GM13977 (cell line): ENCODE data around the gene ACTN4.

Experiments used
- DNase-seq: peaks from one replicate; pipeline ENCODE4 v3.0.0; 2012; ENCODE audit warnings: low spot score
- in situ Hi-C: fragments of 300-500 bp; cut with MboI; formaldehyde crosslinking; loops from one replicate; pipeline ENCODE4 v1.12.0; 2022; ENCODE audit warnings: low sequenced_read_pairs, low pct_unique_long_range_greater_than_20kb, mixed read lengths, inconsistent platforms; ENCODE audit not compliant: unreplicated experiment
- TF ChIP-seq, protein P1 (sequence below): IDR thresholded peaks from 2 replicates; pipeline ENCODE4 v1.5.1; 2012; ENCODE audit warnings: mild to moderate bottlenecking, control low read depth; ENCODE audit not compliant: insufficient read depth; ENCODE audit errors: extremely low read depth, missing control alignments

ACTN4 gene

GRCh38 chr19:38734426-38735256 lies 87.2 kb downstream of the ACTN4 start:
- in situ Hi-C loops, result loop anchor here (25.0 kb wide), 1 partner anchor 178 kb away; the partner anchor contains the start of gene CCER2
- DNase-seq, result peak; percentile 75
- TF ChIP-seq, protein P1, sequence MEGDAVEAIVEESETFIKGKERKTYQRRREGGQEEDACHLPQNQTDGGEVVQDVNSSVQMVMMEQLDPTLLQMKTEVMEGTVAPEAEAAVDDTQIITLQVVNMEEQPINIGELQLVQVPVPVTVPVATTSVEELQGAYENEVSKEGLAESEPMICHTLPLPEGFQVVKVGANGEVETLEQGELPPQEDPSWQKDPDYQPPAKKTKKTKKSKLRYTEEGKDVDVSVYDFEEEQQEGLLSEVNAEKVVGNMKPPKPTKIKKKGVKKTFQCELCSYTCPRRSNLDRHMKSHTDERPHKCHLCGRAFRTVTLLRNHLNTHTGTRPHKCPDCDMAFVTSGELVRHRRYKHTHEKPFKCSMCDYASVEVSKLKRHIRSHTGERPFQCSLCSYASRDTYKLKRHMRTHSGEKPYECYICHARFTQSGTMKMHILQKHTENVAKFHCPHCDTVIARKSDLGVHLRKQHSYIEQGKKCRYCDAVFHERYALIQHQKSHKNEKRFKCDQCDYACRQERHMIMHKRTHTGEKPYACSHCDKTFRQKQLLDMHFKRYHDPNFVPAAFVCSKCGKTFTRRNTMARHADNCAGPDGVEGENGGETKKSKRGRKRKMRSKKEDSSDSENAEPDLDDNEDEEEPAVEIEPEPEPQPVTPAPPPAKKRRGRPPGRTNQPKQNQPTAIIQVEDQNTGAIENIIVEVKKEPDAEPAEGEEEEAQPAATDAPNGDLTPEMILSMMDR, result no peak

- in situ Hi-C loops, result loop anchor here (25.0 kb wide), 1 partner anchor 177 kb away; the partner anchor contains the start of gene CCER2
- TF ChIP-seq, protein P1, result no peak
- no peak for DNase-seq
These were observed 87.8 kb downstream of the ACTN4 start for GRCh38 chr19:38735257-38735686.

- in situ Hi-C loops, result loop anchor here (25.0 kb wide), 1 partner anchor 176 kb away; the partner anchor contains the start of gene CCER2
- TF ChIP-seq, protein P1, result no peak
- DNase-seq, result peak; percentile 82
These were observed 88.6 kb downstream of the ACTN4 start for GRCh38 chr19:38736036-38736412.

GRCh38 chr19:38736413-38737280 lies 89.2 kb downstream of the ACTN4 start:
- in situ Hi-C loops, result loop anchor here (25.0 kb wide), 1 partner anchor 176 kb away; the partner anchor contains the start of gene CCER2
- TF ChIP-seq, protein P1, result no peak
- DNase-seq, result peak; percentile 90

- in situ Hi-C loops, result loop anchor here (25.0 kb wide), 1 partner anchor 175 kb away; the partner anchor contains the start of gene CCER2
- DNase-seq, result no peak
- TF ChIP-seq, protein P1, result no peak
These were observed 89.9 kb downstream of the ACTN4 start for GRCh38 chr19:38737281-38737865.

GRCh38 chr19:38737921-38738737 lies 90.7 kb downstream of the ACTN4 start:
- TF ChIP-seq, protein P1, result no peak
- in situ Hi-C loops, result loop anchor here (25.0 kb wide), 1 partner anchor 174 kb away; the partner anchor contains the start of gene CCER2
- DNase-seq, result no peak
